Germinal center (tissue), 1 donor: ENCODE measurements around the gene RBM3.

Experiments
- DNase-seq: peaks from one replicate; pipeline ENCODE4 v3.0.0; 2012; ENCODE audit warnings: mixed read lengths, low spot score

Gene RBM3

DNA sequence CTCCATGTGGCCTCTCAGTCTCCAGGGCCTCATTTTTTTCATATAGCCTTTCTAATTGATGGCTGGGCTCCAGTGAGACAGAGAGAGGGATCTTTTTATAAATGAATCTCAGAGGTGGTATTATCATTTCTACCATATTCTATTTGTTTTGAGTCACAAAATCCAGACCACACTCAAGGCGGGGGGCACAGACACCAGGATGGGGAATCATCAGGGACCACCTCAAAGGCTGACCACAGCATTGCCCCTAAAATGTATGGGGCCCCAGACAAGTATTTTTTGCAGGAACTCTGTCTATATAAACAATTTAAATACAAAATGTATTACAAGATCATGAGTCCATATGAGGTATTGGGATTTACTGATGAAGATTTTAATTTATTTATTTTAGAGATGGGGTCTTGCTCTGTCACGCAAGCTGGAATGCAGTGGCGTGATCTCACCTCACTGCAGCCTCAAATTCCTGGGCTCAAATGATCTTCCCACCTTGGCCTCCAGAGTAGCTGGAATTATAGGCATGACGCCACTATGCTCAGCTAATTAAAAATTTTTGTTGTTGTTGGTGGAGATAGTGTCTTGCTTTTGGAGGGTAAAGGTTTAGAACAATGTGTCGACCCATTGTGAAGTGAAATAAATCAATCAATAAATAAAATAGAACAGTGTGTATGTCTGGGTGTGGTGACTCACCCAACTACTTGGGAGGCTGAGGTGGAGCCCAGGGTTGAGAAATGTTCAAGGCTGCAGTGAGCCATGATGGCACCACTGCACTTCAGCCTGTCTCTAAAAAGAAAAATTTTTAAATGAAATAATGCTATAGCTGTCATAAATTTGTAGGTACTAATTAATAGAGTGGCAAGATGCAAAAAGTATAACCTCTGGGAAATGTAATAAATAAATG lies 52.4 kb downstream of the RBM3 start:
- no peak for DNase-seq
